Lower lobe of right lung (tissue), 2 donors: ENCODE results near the gene ERMN. TPM values are rescaled to one million over a fixed set of nuclear protein-coding genes. Genes with fewer than 3 reads are reported as not detected.

Source experiments
- ATAC-seq, 2 donors: fragments of 200-7000 bp; cut with Tn5 transposase; one replicate each; pipeline ENCODE4 v1.9.1; 2020 to 2022; ENCODE audit warnings: mild to moderate bottlenecking in 2 of 2, moderate library complexity in 2 of 2
- DNase-seq: peaks from one replicate; pipeline ENCODE4 v3.0.0-alpha.2; 2020
- H3K27ac ChIP-seq: fragments of 200-600 bp; one replicate; pipeline ENCODE4 v1.8.0; 2022
- H3K27me3 ChIP-seq: fragments of 200-600 bp; one replicate; pipeline ENCODE4 v1.8.0; 2022; ENCODE audit warnings: low read depth
- H3K36me3 ChIP-seq: fragments of 200-600 bp; one replicate; pipeline ENCODE4 v1.8.0; 2022; ENCODE audit warnings: mild to moderate bottlenecking
- H3K4me1 ChIP-seq: fragments of 200-600 bp; one replicate; pipeline ENCODE4 v1.8.0; 2022
- H3K4me3 ChIP-seq: fragments of 200-600 bp; one replicate; pipeline ENCODE4 v1.8.0; 2022; ENCODE audit warnings: mild to moderate bottlenecking
- H3K9me3 ChIP-seq: fragments of 200-600 bp; one replicate; pipeline ENCODE4 v1.8.0; 2022
- CTCF ChIP-seq: fragments of 200-600 bp; IDR thresholded peaks from one replicate; pipeline ENCODE4 v1.8.0; 2022; ENCODE audit warnings: antibody characterized with exemption, mild to moderate bottlenecking
- intact Hi-C: fragments of 100-400 bp; cut with DNase I; formaldehyde crosslinking; loops from one replicate; pipeline ENCODE4 v1.11.0; 2022
- total RNA-seq: library from RNA; stranded (reverse); fragmentation: NEBNext Ultra II Directional; extraction: Animal tissue kit (Norgen Biotek cat#: 25700); gene quantifications from one replicate; pipeline ENCODE4 v1.2.1, GENCODE V29; 2021
- donor health status: DM: no; HTN: yes; CAD: no; lungs with severe emphysema.

Gene ERMN
- total RNA-seq, 1 donor from 2014 or later: 0.21 TPM

- Histone ChIP-seq H3K4me3 (no peak overlapping the region), H3K4me1 (no peaks in the 10 kb centered on the region), H3K27me3 (no peaks in the 10 kb centered on the region), H3K27ac (no peak overlapping the region), H3K9me3 (no peaks in the 10 kb centered on the region), H3K36me3 (no peaks in the 10 kb centered on the region)
- ATAC-seq: peak; percentile 61 to 77
- intact Hi-C loops: no loop called here
- TF ChIP-seq CTCF: peak; percentile 58
- no peak for DNase-seq
These were observed 10.8 kb upstream of the ERMN start for GRCh38 chr2:157336137-157337010.

- H3K4me1 ChIP-seq: no peaks in the 10 kb centered on the region
- H3K36me3 ChIP-seq: no peaks in the 10 kb centered on the region
- H3K4me3 ChIP-seq: no peak overlapping the region
- no peaks in the 10 kb centered on the region for H3K27me3 ChIP-seq
- no peak for ATAC-seq
- no peak for DNase-seq
- intact Hi-C loops: no loop called here
- no peaks in the 10 kb centered on the region for H3K9me3 ChIP-seq
- no peak overlapping the region for H3K27ac ChIP-seq
- TF ChIP-seq CTCF: no peak
These were observed 9.2 kb upstream of the ERMN start for GRCh38 chr2:157334797-157335196.

GRCh38 chr2:157334335-157334734, 8.7 kb upstream of the ERMN start:
- no peaks in the 10 kb centered on the region for H3K4me1 ChIP-seq
- no peaks in the 10 kb centered on the region for H3K9me3 ChIP-seq
- H3K27ac ChIP-seq: no peak overlapping the region
- H3K36me3 ChIP-seq: no peaks in the 10 kb centered on the region
- no peak overlapping the region for H3K4me3 ChIP-seq
- no peaks in the 10 kb centered on the region for H3K27me3 ChIP-seq
- no peak for TF ChIP-seq CTCF
- DNase-seq (no peak), ATAC-seq (no peak)
- intact Hi-C loops: no loop called here

- no peak for TF ChIP-seq CTCF
- Histone ChIP-seq H3K9me3 (no peaks in the 10 kb centered on the region), H3K27me3 (no peaks in the 10 kb centered on the region), H3K4me1 (no peaks in the 10 kb centered on the region), H3K36me3 (no peaks in the 10 kb centered on the region), H3K27ac (no peak overlapping the region), H3K4me3 (no peak overlapping the region)
- DNase-seq (no peak), ATAC-seq (no peak)
- intact Hi-C loops: no loop called here
These were observed 7.9 kb upstream of the ERMN start for GRCh38 chr2:157333304-157334047.

- Histone ChIP-seq H3K4me3 (no peak overlapping the region), H3K36me3 (no peaks in the 10 kb centered on the region), H3K27me3 (no peaks in the 10 kb centered on the region), H3K4me1 (no peaks in the 10 kb centered on the region), H3K27ac (no peak overlapping the region), H3K9me3 (no peaks in the 10 kb centered on the region)
- ATAC-seq (peak in 1 of 2 donors; percentile 22), DNase-seq (no peak)
- TF ChIP-seq CTCF: no peak
- intact Hi-C loops: no loop called here
These were observed 3.9 kb upstream of the ERMN start for GRCh38 chr2:157329524-157329923.
